HG03439 (cell line): Measurements from ENCODE around the gene LMNTD2.

ENCODE experiments used
- ATAC-seq: cut with Tn5 transposase; IDR thresholded peaks from one replicate; pipeline ENCODE4 v1.9.1; 2021; ENCODE audit warnings: mild to moderate bottlenecking, moderate library complexity; ENCODE audit not compliant: unreplicated experiment

LMNTD2 gene

GRCh38 chr11:560305-561147 lies at the start of gene LMNTD2, which contains the start of gene RASSF7:
Gene LMNTD2, minus strand, starts transcription at chr11:560738. Its CDS starts 22 bp downstream, at chr11:560716.
Gene RASSF7, plus strand, starts transcription at chr11:560970. Its CDS starts 799 bp downstream, at chr11:561769.
- peak; percentile 61 for ATAC-seq

GRCh38 chr11:609341-609811 lies 48.8 kb upstream of the LMNTD2 start:
- no peak for ATAC-seq

DNA sequence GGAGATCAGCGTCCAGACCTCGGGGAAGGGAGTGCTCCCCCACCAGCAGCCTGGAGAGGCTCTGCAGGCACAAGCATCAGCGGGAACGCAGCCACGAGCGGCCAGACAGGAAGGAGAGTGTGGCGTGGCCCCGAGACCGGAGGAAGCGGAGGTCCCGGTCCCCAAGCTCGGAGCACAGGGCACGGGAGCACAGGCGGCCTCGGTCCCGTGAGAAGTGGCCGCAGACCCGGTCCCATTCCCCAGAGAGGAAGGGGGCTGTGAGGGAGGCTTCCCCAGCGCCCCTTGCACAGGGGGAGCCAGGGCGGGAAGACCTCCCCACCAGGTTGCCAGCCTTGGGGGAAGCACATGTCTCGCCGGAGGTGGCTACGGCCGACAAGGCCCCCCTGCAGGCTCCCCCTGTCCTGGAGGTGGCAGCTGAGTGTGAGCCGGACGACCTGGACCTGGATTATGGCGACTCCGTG lies 48.3 kb upstream of the LMNTD2 start:
- no peak for ATAC-seq

- ATAC-seq, result no peak
Observed at GRCh38 chr11:607971-608659, 47.6 kb upstream of the LMNTD2 start.

GRCh38 chr11:607020-607780 lies 46.7 kb upstream of the LMNTD2 start:
- ATAC-seq, result no peak

- ATAC-seq, result no peak
Observed at GRCh38 chr11:606245-606644, 45.7 kb upstream of the LMNTD2 start.

DNA sequence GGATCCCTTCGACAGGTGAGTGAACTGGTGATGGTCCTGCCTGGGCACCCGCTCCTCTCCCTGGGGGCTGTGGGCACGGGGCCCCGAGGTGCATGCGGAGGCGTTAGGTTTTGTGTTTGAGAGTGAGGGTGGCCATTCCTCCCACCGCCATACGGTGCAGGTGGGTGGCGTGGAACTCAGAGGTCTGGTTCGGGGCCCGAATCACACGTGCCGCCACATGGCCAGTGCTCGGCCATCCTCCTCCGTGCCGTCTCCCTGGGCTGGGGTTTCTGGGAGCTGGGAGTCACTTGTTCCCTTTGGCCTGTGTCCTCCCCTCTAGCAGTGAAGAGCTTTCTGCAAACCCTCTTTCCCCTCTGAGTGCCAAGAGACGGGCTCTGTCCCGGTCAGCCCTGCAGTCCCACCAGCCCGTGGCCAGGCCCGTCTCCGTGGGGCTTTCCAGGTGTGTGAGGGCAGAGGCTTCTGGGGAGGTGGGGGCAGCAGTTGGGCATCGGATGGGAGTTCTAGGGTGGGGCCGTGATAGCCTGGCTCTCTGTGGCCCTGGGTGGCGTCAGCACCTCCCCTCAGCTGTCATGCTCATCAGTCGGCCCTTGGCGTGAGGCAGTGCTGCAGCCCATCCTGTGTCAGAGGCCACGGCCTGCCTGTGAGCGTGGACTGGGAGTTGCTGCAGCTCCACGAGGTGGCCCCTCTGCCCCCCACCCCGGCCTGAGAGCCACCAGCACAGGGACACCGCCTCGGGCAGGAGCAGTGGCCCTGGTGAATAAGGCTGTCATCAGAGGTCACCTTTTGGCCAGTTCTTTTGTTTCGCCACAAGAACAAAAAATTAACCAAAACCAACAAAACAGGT lies 45.0 kb upstream of the LMNTD2 start:
- ATAC-seq, result no peak

GRCh38 chr11:603154-603553 lies 42.6 kb upstream of the LMNTD2 start:
- ATAC-seq, result no peak

DNA sequence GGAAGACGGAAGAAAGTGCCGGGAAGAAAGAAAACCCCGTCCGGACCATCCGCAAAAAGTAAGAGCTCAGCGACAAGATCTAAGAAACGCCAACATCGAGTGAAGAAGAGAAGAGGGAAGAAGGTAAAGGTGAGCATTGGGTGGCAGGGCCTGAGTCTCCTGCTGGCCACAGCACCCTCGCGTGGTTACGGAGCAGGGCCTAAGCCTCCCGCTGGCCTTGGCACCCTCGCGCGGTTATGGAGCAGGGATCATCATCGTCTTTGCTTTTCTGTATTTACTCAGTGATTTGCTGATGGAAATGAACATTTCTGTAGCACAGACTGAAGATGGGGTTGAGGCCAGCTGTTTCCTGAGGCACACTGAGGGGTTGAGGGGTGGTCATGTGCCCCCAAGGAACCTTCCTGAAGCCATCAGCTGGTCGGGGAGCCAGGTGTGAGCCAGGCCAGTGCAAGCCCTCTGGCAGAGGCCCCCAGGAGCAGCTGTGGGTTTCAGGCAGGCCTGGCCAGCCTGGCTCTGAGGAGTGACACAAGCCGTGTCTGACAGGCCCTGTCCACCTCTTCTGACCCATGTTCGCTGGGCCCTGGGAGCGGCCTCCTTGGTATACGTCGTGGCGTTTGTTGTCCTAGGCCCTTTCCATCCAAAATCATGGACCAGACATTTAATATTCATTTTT lies 41.2 kb upstream of the LMNTD2 start:
- ATAC-seq, result no peak

DNA sequence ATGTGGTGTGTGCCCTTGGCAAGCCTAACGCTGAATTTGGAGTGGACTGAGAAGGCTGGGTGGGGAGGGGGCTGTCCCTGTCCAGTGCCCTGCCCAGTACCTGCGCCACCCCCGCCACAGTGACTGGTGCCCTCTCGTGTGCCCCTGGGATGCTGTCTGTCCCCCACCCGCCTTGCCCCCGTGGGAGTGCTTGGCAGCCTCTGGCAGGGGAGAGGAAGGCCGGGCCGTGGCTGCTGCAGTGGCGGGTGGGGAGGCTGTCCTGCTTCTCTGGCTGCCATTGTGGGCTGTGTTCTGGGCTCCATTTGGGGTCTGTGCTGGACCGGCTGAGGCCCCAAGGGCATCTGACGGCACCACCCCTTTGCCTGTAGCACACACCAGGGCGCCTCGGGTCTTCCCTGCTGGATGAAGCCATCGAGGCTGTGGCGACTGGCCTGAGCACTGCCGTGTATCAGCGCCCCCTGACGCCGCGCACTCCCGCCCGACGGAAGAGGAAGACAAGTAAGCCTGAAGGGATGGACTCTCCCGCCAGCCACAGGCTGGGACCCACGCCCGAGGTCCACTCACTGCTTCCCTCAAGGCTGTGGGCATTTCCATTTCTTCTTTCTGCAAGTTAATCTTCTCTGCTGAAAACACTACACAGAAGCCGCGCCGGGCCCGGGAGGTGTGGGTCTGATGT lies 37.6 kb upstream of the LMNTD2 start:
- no peak for ATAC-seq

DNA sequence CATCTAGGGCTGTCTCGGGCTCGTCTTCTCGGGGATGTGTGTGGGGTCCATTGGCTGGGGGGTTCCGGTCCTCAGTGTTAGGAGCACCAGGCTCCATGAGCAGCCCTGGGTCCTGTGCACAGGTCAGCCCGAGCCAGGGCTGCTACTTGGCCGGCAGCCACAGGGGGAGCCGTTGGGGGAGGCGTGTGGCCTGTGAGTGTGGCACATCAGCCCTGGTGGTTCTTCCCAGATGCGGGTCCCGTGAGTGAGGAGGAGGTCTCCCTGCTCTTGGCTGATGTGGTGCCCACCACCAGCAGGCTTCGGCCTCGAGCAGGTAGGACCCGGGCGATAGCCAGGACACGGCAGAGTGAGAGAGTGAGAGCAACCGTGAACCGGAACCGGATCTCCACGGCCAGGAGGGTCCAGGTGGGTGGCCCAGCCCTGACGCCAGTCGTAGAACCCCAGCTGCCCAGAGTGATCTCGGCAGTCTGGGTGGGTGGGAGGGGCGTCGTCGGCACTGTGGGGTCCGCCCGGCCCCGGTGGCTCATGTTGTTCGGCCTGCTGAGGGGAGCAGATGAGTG lies 36.7 kb upstream of the LMNTD2 start:
- ATAC-seq, result no peak

DNA sequence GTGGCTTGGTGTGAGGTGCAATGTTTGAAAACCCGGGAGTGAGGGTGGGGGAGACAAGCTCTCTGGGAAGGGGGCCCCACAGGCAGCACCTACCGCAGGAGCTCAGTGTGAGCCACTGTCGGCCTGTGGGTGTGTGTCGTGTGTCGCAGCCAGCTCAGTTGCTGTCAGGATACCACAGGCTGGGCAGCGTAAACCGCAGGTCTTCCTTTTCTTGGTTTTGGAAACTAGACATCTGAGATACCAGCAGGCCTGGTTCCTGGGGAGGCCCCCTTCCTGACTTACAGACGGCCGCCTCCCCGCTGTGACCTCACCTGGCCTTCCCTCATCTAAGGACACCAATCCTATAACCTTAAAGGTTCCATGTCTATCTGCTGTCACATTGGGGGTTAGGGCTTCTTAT lies 35.8 kb upstream of the LMNTD2 start:
- ATAC-seq, result no peak

- no peak for ATAC-seq
Observed at GRCh38 chr11:595400-595799, 34.9 kb upstream of the LMNTD2 start.

GRCh38 chr11:593347-593746 lies 32.8 kb upstream of the LMNTD2 start:
- ATAC-seq, result no peak

DNA sequence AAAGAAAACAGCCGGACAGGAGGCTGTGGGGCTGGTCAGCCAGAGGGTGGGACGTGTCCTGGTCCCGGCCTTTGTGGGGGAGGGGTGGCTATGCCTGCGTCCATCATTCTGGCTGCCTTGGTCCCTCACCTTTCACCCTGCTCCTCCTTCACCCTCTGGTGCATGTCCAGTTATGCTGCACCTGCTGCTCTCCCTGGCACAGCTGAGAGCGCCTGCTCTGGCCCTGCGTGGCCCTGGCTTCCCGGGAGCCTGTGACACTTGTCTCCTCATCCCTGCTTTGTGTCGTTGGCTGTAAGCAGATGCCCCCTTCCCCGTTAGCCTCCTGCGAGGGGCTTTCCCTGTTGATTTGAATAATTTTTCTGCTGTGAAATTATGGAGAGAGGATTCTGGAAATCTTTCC lies 32.4 kb upstream of the LMNTD2 start:
- ATAC-seq, result no peak

DNA sequence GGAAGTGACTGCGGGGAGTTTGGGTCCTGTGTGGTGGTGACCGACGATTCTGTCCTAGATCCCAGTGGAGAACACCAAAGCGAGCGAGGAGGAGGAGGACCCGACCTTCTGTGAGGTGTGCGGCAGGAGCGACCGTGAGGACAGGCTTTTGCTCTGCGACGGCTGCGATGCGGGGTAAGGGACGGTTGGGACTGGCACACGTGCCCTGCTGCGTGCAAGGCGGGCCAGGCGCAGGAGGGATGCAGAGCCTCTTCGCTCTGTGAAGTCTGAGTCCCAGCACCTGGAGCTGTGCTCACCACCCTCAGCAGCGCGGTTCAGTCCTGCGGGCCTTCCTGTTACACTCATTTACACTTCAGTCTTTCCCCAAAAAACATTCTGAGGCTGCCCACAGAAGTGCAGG lies 32.0 kb upstream of the LMNTD2 start:
- ATAC-seq, result no peak

DNA sequence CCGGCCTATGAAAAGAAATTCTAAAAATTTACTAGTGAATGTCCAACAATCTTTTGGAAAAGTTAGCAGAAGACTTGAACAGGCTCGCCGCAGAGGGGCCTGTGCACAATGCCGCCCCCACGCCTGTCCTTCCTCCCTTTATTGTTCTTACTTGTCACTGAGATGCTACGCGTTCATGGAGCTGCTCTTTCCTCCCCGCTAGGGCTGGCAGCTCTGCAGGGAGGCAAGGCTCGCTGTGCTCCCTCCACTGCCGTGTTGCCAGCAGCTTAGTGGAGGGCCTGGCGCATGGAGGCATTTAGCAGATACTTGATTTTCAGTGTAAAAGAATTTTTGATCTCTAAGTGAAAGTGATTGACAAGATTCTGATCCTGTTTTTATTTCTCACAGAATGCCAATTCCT lies 30.5 kb upstream of the LMNTD2 start:
- no peak for ATAC-seq

DNA sequence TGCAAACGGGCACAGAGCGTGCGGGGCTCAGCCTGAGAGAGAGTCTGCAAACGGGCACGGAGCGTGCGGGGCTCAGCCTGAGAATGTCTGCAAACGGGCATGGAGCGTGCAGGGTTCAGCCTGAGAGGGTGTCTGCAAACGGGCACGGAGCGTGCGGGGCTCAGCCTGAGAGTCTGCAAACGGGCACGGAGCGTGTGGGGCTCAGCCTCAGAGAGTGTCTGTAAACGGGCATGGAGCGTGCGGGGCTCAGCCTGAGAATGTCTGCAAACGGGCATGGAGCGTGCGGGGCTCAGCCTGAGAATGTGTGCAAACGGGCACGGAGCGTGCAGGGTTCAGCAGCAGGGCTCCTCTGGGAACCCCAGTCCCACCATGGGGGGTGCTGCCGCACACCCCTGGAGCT lies 29.3 kb upstream of the LMNTD2 start:
- no peak for ATAC-seq

DNA sequence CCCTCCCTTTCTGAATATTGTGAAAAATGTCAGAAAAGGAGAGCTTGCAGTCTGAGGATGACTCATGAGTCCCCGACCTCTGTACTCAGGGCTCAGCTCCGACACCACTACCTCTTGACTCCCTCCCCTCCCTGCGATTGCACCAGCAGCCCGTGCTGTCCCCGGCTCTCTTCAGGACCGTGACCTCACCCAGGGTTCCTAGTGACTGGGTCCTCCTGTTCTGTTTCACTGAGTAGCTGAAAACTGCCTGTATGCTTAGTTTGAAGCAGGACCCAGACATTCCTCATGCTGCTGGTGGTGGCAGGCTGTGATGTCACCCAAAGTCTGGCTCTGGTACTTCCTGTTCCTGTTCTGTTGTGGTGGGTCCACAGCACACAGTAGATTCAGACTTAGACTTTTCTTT lies 27.4 kb upstream of the LMNTD2 start:
- ATAC-seq, result no peak
